NB4 (cell line): ENCODE results near the gene GPRIN3.

Experiments
- DNase-seq: peaks from one replicate; pipeline ENCODE4 v3.0.0; 2010; ENCODE audit warnings: low read depth
- H3K4me3 ChIP-seq: one replicate; pipeline ENCODE4 v1.5.1; 2011; ENCODE audit warnings: mild to moderate bottlenecking, low read depth, low read length, moderate library complexity
- MYC ChIP-seq: IDR thresholded peaks from 2 replicates; pipeline ENCODE4 v1.6.1; 2011; ENCODE audit warnings: low read depth, low read length
- POLR2A ChIP-seq: IDR thresholded peaks from 2 replicates; pipeline ENCODE4 v1.6.1; 2011; ENCODE audit warnings: mild to moderate bottlenecking; ENCODE audit not compliant: insufficient read length; ENCODE audit errors: extremely low read depth
- TF ChIP-seq, protein P1 (sequence below): IDR thresholded peaks from one replicate; pipeline ENCODE4 v1.5.1; 2012; ENCODE audit warnings: low read depth, low read length
- TF ChIP-seq, protein P2 (sequence below): IDR thresholded peaks from 2 replicates; pipeline ENCODE4 v1.6.1; 2011; ENCODE audit warnings: low read depth, low read length

Gene GPRIN3

DNA sequence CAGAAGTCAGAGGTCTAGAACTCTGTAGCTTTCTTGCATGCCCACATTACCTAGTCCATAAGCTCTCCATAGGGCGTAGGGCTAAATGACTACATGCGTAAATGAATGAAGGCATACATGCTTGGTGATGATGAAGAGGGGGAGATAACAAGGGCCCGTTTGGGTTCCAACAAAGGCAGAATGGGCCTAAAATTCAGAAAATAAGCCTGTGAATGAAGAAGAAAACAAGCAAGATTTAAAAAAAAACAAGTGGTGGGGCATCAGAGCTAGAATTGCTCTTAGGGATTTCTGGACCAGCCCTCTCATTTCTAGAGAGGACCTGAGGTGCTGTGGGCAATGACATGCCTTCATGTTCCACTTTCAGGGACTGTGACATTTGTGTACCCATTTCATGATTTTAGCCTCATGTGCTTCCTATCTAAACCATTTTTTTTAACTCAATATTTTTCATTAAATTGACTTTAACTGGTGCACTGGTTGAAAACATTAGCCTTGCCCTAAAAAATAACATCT lies 12.1 kb downstream of the GPRIN3 start:
- no peak overlapping the region for H3K4me3 ChIP-seq
- DNase-seq: no peak
- TF ChIP-seq, protein P1, sequence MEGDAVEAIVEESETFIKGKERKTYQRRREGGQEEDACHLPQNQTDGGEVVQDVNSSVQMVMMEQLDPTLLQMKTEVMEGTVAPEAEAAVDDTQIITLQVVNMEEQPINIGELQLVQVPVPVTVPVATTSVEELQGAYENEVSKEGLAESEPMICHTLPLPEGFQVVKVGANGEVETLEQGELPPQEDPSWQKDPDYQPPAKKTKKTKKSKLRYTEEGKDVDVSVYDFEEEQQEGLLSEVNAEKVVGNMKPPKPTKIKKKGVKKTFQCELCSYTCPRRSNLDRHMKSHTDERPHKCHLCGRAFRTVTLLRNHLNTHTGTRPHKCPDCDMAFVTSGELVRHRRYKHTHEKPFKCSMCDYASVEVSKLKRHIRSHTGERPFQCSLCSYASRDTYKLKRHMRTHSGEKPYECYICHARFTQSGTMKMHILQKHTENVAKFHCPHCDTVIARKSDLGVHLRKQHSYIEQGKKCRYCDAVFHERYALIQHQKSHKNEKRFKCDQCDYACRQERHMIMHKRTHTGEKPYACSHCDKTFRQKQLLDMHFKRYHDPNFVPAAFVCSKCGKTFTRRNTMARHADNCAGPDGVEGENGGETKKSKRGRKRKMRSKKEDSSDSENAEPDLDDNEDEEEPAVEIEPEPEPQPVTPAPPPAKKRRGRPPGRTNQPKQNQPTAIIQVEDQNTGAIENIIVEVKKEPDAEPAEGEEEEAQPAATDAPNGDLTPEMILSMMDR: no peak
- TF ChIP-seq, protein P2, sequence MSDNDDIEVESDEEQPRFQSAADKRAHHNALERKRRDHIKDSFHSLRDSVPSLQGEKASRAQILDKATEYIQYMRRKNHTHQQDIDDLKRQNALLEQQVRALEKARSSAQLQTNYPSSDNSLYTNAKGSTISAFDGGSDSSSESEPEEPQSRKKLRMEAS: no peak
- TF ChIP-seq POLR2A (no peak), MYC (no peak)

DNA sequence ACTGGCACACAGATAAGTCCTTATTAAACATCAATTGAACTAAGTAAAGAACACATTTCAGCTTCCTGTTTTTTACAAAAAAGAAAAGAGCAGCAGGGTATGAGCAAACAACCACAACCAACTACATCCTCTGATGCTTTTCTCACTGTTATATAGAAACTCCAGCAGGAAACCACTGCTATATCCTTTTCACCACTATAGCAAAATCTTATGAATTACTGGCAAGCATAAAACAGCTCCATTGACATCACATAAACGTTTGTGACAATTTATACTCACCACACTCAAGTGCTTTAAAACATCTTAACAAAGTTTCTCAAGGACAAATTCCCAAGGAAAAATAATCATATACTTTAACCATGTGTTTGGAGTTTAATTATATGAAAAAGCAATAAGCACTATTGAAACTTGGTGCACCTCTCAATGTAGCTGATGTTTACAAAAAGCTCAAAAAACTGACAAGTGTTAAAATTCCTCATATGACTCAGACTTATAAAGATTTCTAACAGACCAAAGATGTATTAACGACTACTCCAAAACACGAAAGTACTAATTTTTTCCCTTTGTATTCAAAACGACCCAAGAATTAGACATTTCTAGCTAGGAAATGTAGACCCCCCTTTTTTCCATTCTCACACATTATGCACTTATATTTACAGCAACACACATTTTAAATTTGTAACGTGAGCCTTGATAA lies 12.9 kb downstream of the GPRIN3 start:
- TF ChIP-seq, protein P2: no peak
- TF ChIP-seq MYC (no peak), POLR2A (no peak)
- TF ChIP-seq, protein P1: no peak
- no peak for DNase-seq
- H3K4me3 ChIP-seq: no peak overlapping the region

DNA sequence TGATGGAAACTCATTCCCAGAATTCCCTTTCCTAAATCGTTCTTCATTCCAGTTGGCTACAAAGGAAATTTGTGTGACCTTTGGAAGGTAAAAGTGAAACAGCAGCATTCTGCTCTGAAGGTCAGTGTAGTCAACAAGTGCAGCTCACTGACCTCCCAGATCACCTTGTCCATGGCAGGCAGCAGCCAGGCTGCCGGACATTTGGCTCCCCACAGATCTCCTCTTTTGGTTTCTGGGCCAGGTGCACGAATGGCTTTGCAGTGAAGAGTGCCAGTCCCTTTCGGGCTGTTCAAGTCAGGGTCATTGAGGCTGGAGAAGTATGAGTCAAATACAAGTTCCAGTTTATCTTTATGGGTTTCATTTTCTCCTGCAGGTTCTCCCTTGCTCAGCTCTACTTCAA lies 14.3 kb downstream of the GPRIN3 start:
- DNase-seq: no peak
- no peak overlapping the region for H3K4me3 ChIP-seq
- TF ChIP-seq POLR2A: no peak
- TF ChIP-seq, protein P2: no peak
- no peak for TF ChIP-seq MYC
- TF ChIP-seq, protein P1: no peak

DNA sequence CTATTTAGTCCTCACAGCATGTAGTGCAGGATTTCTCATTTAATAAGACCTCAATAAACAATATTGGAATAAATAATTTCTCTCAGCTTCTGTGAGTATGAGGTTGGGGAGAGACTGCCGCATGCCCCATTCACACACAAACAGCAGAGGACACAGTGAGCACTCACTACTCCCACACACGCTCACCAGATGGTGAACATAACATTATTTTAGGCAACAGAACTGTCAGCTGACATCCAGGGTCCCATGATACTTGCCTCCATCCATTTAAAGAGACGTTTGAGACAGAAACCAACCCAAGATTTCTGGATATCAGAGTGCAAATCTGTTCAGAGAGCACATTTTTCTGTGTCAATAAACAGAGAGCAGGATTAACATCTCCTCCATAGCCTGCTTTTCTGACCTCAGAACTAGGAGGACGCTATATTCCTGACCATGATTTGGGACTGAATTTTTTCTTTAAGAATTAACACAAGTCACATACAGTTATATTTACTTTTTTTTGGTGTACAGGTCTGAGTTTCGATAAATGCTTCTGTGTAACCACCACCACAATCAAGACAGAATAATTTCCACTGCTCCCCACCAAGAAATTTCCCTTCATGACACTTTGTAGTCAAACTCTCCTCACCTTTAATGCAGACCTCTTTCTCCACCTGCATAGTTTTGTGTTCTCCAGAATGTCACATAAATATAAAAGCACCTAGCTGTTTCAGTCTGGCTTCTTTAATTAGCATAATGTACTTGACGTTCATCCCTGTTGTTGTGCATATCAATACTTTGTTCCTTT lies 16.7 kb downstream of the GPRIN3 start:
- no peak for DNase-seq
- no peak for TF ChIP-seq POLR2A
- TF ChIP-seq, protein P1: no peak
- TF ChIP-seq, protein P2: no peak
- no peak for TF ChIP-seq MYC
- H3K4me3 ChIP-seq: no peak overlapping the region

DNA sequence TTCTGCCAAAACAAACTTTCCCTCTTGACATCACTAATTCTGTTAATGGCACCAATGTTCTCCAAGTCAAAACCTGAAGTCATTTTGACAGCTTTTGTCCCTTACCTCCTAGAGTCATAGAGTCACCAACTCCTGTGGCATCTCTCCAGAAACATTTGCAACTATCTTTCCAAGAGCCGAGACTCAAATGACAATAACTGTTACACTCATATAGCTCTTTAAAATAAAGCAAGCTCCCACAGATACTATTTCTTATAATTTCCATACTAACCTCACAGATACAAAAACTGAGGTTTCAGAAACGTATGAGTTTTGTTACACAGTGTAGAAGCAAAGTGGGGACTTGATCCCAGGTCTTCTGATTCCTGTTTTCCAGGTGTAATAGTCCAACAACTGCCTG lies 18.3 kb downstream of the GPRIN3 start:
- TF ChIP-seq, protein P2: no peak
- TF ChIP-seq, protein P1: no peak
- no peak for TF ChIP-seq POLR2A
- no peak for TF ChIP-seq MYC
- no peak overlapping the region for H3K4me3 ChIP-seq
- DNase-seq: no peak
